Measurements from ENCODE around the gene TNFRSF12A.
A peak's percentile ranks its signal among the peaks of the same experiment; 100 is the strongest.

The TNFRSF12A gene

DNA sequence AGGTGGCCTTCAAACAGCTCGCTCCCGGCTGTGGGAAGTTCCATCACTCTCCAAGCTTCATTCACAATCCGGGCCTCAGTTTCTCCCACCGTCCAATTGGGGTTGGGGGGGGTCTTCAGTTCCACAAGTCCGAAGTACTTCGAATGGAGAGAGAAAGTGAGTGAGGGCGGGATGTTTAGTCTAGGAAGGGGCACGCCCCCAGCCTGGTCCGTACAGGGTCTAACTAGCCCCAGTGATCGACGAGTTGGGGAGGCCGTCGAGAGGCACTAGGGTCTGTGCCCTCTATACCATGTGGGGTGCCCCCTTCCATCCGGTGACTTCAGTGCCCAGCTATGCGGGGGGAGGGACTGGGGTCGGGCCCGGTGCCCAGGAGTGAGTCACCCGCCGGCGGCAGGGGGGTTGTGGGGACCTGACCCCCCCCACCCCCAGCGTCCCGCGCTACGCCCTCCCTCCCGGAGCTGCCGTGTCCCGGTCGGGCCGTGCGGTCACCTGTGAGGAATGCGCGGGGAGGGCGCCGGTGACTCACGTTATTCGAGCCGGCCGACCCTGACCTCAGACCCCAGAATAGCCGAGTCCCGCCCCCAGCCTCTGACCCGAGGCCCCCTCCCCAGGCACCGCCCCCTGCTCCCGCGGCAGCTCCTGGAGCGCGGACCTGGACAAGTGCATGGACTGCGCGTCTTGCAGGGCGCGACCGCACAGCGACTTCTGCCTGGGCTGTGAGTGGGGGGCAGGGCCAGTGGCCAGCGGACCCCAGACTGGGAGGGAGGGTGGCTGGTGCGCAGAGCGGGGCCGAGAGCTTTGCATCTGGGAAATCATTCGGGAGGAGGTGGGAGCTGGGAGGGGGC is 658 bp downstream of the TNFRSF12A start (continued):
- TF ChIP-seq ZNF529 (tag by site-specific recombination; IDR thresholded peaks at IDR 0.05; ENCODE audit: insufficient replicate concordance) (no peak), ZNF654 (tag by site-specific recombination; IDR thresholded peaks at IDR 0.05; ENCODE audit: low read depth) (0 out of 2 replicates have a peak, but pooled peaks have one; percentile 2), ZNF837 (tag by site-specific recombination; IDR thresholded peaks at IDR 0.05) (no peak), ZFP41 (tag by site-specific recombination; IDR thresholded peaks at IDR 0.05; ENCODE audit: borderline replicate concordance) (no peak), ZNF747 (tag by site-specific recombination; IDR thresholded peaks at IDR 0.05) (no peak), ZEB2 (tag by site-specific recombination; IDR thresholded peaks at IDR 0.05) (peak; percentile 98), ZNF133 (tag by site-specific recombination; IDR thresholded peaks at IDR 0.05) (no peak), IKZF3 (tag by site-specific recombination; IDR thresholded peaks at IDR 0.05) (peak; percentile 62), ZNF155 (tag by site-specific recombination; IDR thresholded peaks at IDR 0.05) (no peak), ZNF558 (tag by site-specific recombination; IDR thresholded peaks at IDR 0.05) (no peak; the same call in 1 of the 2 replicates), KLF8 (tag by site-specific recombination; IDR thresholded peaks at IDR 0.05) (peak; percentile 90), TCF7L2 (IDR thresholded peaks at IDR 0.05; ENCODE audit: borderline replicate concordance, low read depth, low read length) (no peak), ZNF174 (tag by site-specific recombination; IDR thresholded peaks at IDR 0.05) (no peak), BCL11B (tag by site-specific recombination; IDR thresholded peaks at IDR 0.05; ENCODE audit: low read depth) (peak; percentile 90), ZNF571 (tag by site-specific recombination; IDR thresholded peaks at IDR 0.05) (no peak), SCRT1 (tag by site-specific recombination; IDR thresholded peaks at IDR 0.05; ENCODE audit: borderline replicate concordance) (no peak), ZNF341 (tag by site-specific recombination; IDR thresholded peaks at IDR 0.05; ENCODE audit: low read depth) (peak; percentile 69), BCL11A (tag by site-specific recombination; IDR thresholded peaks at IDR 0.05; ENCODE audit: low read depth) (peak; percentile 73), SP7 (tag by site-specific recombination; IDR thresholded peaks at IDR 0.05) (peak; percentile 96), ZNF843 (tag by site-specific recombination; IDR thresholded peaks at IDR 0.05) (peak; percentile 76)
- TF ChIP-seq, protein P1, sequence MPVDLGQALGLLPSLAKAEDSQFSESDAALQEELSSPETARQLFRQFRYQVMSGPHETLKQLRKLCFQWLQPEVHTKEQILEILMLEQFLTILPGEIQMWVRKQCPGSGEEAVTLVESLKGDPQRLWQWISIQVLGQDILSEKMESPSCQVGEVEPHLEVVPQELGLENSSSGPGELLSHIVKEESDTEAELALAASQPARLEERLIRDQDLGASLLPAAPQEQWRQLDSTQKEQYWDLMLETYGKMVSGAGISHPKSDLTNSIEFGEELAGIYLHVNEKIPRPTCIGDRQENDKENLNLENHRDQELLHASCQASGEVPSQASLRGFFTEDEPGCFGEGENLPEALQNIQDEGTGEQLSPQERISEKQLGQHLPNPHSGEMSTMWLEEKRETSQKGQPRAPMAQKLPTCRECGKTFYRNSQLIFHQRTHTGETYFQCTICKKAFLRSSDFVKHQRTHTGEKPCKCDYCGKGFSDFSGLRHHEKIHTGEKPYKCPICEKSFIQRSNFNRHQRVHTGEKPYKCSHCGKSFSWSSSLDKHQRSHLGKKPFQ (tag by site-specific recombination; IDR thresholded peaks at IDR 0.05) = no peak
- TF ChIP-seq, protein P2, sequence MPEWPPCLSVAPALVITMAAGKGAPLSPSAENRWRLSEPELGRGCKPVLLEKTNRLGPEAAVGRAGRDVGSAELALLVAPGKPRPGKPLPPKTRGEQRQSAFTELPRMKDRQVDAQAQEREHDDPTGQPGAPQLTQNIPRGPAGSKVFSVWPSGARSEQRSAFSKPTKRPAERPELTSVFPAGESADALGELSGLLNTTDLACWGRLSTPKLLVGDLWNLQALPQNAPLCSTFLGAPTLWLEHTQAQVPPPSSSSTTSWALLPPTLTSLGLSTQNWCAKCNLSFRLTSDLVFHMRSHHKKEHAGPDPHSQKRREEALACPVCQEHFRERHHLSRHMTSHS (tag by site-specific recombination; IDR thresholded peaks at IDR 0.05) = no peak
- TF ChIP-seq, protein P3, sequence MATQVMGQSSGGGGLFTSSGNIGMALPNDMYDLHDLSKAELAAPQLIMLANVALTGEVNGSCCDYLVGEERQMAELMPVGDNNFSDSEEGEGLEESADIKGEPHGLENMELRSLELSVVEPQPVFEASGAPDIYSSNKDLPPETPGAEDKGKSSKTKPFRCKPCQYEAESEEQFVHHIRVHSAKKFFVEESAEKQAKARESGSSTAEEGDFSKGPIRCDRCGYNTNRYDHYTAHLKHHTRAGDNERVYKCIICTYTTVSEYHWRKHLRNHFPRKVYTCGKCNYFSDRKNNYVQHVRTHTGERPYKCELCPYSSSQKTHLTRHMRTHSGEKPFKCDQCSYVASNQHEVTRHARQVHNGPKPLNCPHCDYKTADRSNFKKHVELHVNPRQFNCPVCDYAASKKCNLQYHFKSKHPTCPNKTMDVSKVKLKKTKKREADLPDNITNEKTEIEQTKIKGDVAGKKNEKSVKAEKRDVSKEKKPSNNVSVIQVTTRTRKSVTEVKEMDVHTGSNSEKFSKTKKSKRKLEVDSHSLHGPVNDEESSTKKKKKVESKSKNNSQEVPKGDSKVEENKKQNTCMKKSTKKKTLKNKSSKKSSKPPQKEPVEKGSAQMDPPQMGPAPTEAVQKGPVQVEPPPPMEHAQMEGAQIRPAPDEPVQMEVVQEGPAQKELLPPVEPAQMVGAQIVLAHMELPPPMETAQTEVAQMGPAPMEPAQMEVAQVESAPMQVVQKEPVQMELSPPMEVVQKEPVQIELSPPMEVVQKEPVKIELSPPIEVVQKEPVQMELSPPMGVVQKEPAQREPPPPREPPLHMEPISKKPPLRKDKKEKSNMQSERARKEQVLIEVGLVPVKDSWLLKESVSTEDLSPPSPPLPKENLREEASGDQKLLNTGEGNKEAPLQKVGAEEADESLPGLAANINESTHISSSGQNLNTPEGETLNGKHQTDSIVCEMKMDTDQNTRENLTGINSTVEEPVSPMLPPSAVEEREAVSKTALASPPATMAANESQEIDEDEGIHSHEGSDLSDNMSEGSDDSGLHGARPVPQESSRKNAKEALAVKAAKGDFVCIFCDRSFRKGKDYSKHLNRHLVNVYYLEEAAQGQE (tag by site-specific recombination; IDR thresholded peaks at IDR 0.05) = peak; percentile 11; the same call in 1 of the 2 replicates
- TF ChIP-seq, protein P4, sequence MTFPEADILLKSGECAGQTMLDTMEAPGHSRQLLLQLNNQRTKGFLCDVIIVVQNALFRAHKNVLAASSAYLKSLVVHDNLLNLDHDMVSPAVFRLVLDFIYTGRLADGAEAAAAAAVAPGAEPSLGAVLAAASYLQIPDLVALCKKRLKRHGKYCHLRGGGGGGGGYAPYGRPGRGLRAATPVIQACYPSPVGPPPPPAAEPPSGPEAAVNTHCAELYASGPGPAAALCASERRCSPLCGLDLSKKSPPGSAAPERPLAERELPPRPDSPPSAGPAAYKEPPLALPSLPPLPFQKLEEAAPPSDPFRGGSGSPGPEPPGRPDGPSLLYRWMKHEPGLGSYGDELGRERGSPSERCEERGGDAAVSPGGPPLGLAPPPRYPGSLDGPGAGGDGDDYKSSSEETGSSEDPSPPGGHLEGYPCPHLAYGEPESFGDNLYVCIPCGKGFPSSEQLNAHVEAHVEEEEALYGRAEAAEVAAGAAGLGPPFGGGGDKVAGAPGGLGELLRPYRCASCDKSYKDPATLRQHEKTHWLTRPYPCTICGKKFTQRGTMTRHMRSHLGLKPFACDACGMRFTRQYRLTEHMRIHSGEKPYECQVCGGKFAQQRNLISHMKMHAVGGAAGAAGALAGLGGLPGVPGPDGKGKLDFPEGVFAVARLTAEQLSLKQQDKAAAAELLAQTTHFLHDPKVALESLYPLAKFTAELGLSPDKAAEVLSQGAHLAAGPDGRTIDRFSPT (tag by site-specific recombination; IDR thresholded peaks at IDR 0.05) = peak; percentile 100
- TF ChIP-seq, protein P5, sequence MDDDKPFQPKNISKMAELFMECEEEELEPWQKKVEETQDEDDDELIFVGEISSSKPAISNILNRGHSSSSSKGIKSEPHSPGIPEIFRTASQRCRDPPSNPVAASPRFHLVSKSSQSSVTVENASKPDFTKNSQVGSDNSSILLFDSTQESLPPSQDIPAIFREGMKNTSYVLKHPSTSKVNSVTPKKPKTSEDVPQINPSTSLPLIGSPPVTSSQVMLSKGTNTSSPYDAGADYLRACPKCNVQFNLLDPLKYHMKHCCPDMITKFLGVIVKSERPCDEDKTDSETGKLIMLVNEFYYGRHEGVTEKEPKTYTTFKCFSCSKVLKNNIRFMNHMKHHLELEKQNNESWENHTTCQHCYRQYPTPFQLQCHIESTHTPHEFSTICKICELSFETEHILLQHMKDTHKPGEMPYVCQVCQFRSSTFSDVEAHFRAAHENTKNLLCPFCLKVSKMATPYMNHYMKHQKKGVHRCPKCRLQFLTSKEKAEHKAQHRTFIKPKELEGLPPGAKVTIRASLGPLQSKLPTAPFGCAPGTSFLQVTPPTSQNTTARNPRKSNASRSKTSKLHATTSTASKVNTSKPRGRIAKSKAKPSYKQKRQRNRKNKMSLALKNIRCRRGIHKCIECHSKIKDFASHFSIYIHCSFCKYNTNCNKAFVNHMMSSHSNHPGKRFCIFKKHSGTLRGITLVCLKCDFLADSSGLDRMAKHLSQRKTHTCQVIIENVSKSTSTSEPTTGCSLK (tag by site-specific recombination; IDR thresholded peaks at IDR 0.05) = no peak
